ENCODE measurements around the gene LNP1.

Gene LNP1

GRCh38 chr3:100366424-100366823 lies 34.9 kb upstream of the LNP1 start:
- Histone ChIP-seq H3K4me1 (ENCODE audit: control insufficient read depth, insufficient read depth, low read length) (no peaks in the 10 kb centered on the region), H3K27me3 (ENCODE audit: control insufficient read depth, insufficient read depth, low read length) (no peaks in the 10 kb centered on the region), H3K36me3 (ENCODE audit: control insufficient read depth, insufficient read depth, low read length) (peaks cover 10% of the 10 kb centered on the region; the same call in 1 of the 2 replicates), H3K9me3 (ENCODE audit: control insufficient read depth, insufficient read depth, low read length) (no peaks in the 10 kb centered on the region), H3K4me3 (ENCODE audit: low read length) (no peak overlapping the region), H3K27ac (ENCODE audit: low read length) (no peak overlapping the region)
- no peak for DNase-seq (ENCODE audit: low read depth, low spot score)
- no CpG with 5 or more reads among the region's 2 CpGs for WGBS (ENCODE audit: insufficient coverage, insufficient read length)

- no peak for DNase-seq (ENCODE audit: low read depth, low spot score)
- Histone ChIP-seq H3K9me3 (ENCODE audit: control insufficient read depth, insufficient read depth, low read length) (no peaks in the 10 kb centered on the region), H3K27me3 (ENCODE audit: control insufficient read depth, insufficient read depth, low read length) (no peaks in the 10 kb centered on the region), H3K4me3 (ENCODE audit: low read length) (no peak overlapping the region), H3K27ac (ENCODE audit: low read length) (no peak overlapping the region), H3K4me1 (ENCODE audit: control insufficient read depth, insufficient read depth, low read length) (no peaks in the 10 kb centered on the region), H3K36me3 (ENCODE audit: control insufficient read depth, insufficient read depth, low read length) (peaks cover 9% of the 10 kb centered on the region; the same call in 1 of the 2 replicates)
- WGBS (ENCODE audit: insufficient coverage, insufficient read length): no CpG with 5 or more reads among the region's 8 CpGs
These were observed 32.9 kb upstream of the LNP1 start for GRCh38 chr3:100368441-100368840.

- no peak overlapping the region for H3K4me3 ChIP-seq (ENCODE audit: low read length)
- no peak overlapping the region for H3K27ac ChIP-seq (ENCODE audit: low read length)
- H3K9me3 ChIP-seq (ENCODE audit: control insufficient read depth, insufficient read depth, low read length): no peaks in the 10 kb centered on the region
- no CpG with 5 or more reads among the region's 1 CpG for WGBS (ENCODE audit: insufficient coverage, insufficient read length)
- H3K4me1 ChIP-seq (ENCODE audit: control insufficient read depth, insufficient read depth, low read length): no peaks in the 10 kb centered on the region
- peaks cover 9% of the 10 kb centered on the region; the same call in 1 of the 2 replicates for H3K36me3 ChIP-seq (ENCODE audit: control insufficient read depth, insufficient read depth, low read length)
- DNase-seq (ENCODE audit: low read depth, low spot score): no peak
- H3K27me3 ChIP-seq (ENCODE audit: control insufficient read depth, insufficient read depth, low read length): no peaks in the 10 kb centered on the region
These were observed 30.6 kb upstream of the LNP1 start for GRCh38 chr3:100370756-100371155.

- H3K36me3 ChIP-seq (ENCODE audit: control insufficient read depth, insufficient read depth, low read length): peaks cover 3% of the 10 kb centered on the region; the same call in 1 of the 2 replicates
- H3K4me3 ChIP-seq (ENCODE audit: low read length): no peak overlapping the region
- DNase-seq (ENCODE audit: low read depth, low spot score): no peak
- H3K9me3 ChIP-seq (ENCODE audit: control insufficient read depth, insufficient read depth, low read length): no peaks in the 10 kb centered on the region
- no peaks in the 10 kb centered on the region for H3K27me3 ChIP-seq (ENCODE audit: control insufficient read depth, insufficient read depth, low read length)
- no peak overlapping the region for H3K27ac ChIP-seq (ENCODE audit: low read length)
- H3K4me1 ChIP-seq (ENCODE audit: control insufficient read depth, insufficient read depth, low read length): no peaks in the 10 kb centered on the region
These were observed 26.8 kb upstream of the LNP1 start for GRCh38 chr3:100374521-100374920.

GRCh38 chr3:100376301-100376700 lies 25.0 kb upstream of the LNP1 start:
- Histone ChIP-seq H3K36me3 (ENCODE audit: control insufficient read depth, insufficient read depth, low read length) (peaks cover 3% of the 10 kb centered on the region; the same call in 1 of the 2 replicates), H3K27ac (ENCODE audit: low read length) (no peak overlapping the region), H3K4me3 (ENCODE audit: low read length) (no peak overlapping the region), H3K9me3 (ENCODE audit: control insufficient read depth, insufficient read depth, low read length) (no peaks in the 10 kb centered on the region), H3K27me3 (ENCODE audit: control insufficient read depth, insufficient read depth, low read length) (no peaks in the 10 kb centered on the region), H3K4me1 (ENCODE audit: control insufficient read depth, insufficient read depth, low read length) (no peaks in the 10 kb centered on the region)
- DNase-seq (ENCODE audit: low read depth, low spot score): no peak
- WGBS (ENCODE audit: insufficient coverage, insufficient read length): no CpG with 5 or more reads among the region's 4 CpGs

- no peak overlapping the region for H3K4me3 ChIP-seq (ENCODE audit: low read length)
- H3K4me1 ChIP-seq (ENCODE audit: control insufficient read depth, insufficient read depth, low read length): no peaks in the 10 kb centered on the region
- no peak overlapping the region for H3K27ac ChIP-seq (ENCODE audit: low read length)
- no CpG with 5 or more reads among the region's 8 CpGs for WGBS (ENCODE audit: insufficient coverage, insufficient read length)
- no peaks in the 10 kb centered on the region for H3K27me3 ChIP-seq (ENCODE audit: control insufficient read depth, insufficient read depth, low read length)
- H3K9me3 ChIP-seq (ENCODE audit: control insufficient read depth, insufficient read depth, low read length): no peaks in the 10 kb centered on the region
- no peak for DNase-seq (ENCODE audit: low read depth, low spot score)
- no peaks in the 10 kb centered on the region; the same call in 1 of the 2 replicates for H3K36me3 ChIP-seq (ENCODE audit: control insufficient read depth, insufficient read depth, low read length)
These were observed 16.4 kb upstream of the LNP1 start for GRCh38 chr3:100384733-100385525.

GRCh38 chr3:100386437-100387074 lies 14.8 kb upstream of the LNP1 start:
- H3K4me1 ChIP-seq (ENCODE audit: control insufficient read depth, insufficient read depth, low read length): no peaks in the 10 kb centered on the region
- no peak for DNase-seq (ENCODE audit: low read depth, low spot score)
- H3K27me3 ChIP-seq (ENCODE audit: control insufficient read depth, insufficient read depth, low read length): no peaks in the 10 kb centered on the region
- H3K27ac ChIP-seq (ENCODE audit: low read length): no peak overlapping the region
- no peaks in the 10 kb centered on the region; the same call in 1 of the 2 replicates for H3K36me3 ChIP-seq (ENCODE audit: control insufficient read depth, insufficient read depth, low read length)
- H3K9me3 ChIP-seq (ENCODE audit: control insufficient read depth, insufficient read depth, low read length): no peaks in the 10 kb centered on the region
- H3K4me3 ChIP-seq (ENCODE audit: low read length): no peak overlapping the region

- no peak overlapping the region for H3K27ac ChIP-seq (ENCODE audit: low read length)
- no peak overlapping the region for H3K4me3 ChIP-seq (ENCODE audit: low read length)
- H3K27me3 ChIP-seq (ENCODE audit: control insufficient read depth, insufficient read depth, low read length): no peaks in the 10 kb centered on the region
- H3K9me3 ChIP-seq (ENCODE audit: control insufficient read depth, insufficient read depth, low read length): no peaks in the 10 kb centered on the region
- WGBS (ENCODE audit: insufficient coverage, insufficient read length): no CpG with 5 or more reads among the region's 1 CpG
- DNase-seq (ENCODE audit: low read depth, low spot score): no peak
- H3K4me1 ChIP-seq (ENCODE audit: control insufficient read depth, insufficient read depth, low read length): no peaks in the 10 kb centered on the region
- H3K36me3 ChIP-seq (ENCODE audit: control insufficient read depth, insufficient read depth, low read length): no peaks in the 10 kb centered on the region; the same call in 1 of the 2 replicates
These were observed 12.3 kb upstream of the LNP1 start for GRCh38 chr3:100389025-100389424.

GRCh38 chr3:100395679-100396431 lies 5.5 kb upstream of the LNP1 start:
- Histone ChIP-seq H3K27me3 (ENCODE audit: control insufficient read depth, insufficient read depth, low read length) (no peaks in the 10 kb centered on the region), H3K4me1 (ENCODE audit: control insufficient read depth, insufficient read depth, low read length) (peaks cover 2% of the 10 kb centered on the region; the same call in 1 of the 2 replicates), H3K4me3 (ENCODE audit: low read length) (no peak overlapping the region), H3K9me3 (ENCODE audit: control insufficient read depth, insufficient read depth, low read length) (no peaks in the 10 kb centered on the region), H3K36me3 (ENCODE audit: control insufficient read depth, insufficient read depth, low read length) (no peaks in the 10 kb centered on the region), H3K27ac (ENCODE audit: low read length) (no peak overlapping the region)
- DNase-seq (ENCODE audit: low read depth, low spot score): no peak
- no CpG with 5 or more reads among the region's 2 CpGs for WGBS (ENCODE audit: insufficient coverage, insufficient read length)

GRCh38 chr3:100396967-100397366 lies 4.4 kb upstream of the LNP1 start:
- WGBS (ENCODE audit: insufficient coverage, insufficient read length): no CpG with 5 or more reads among the region's 2 CpGs
- H3K4me3 ChIP-seq (ENCODE audit: low read length): no peak overlapping the region
- no peak for DNase-seq (ENCODE audit: low read depth, low spot score)
- H3K9me3 ChIP-seq (ENCODE audit: control insufficient read depth, insufficient read depth, low read length): no peaks in the 10 kb centered on the region
- H3K36me3 ChIP-seq (ENCODE audit: control insufficient read depth, insufficient read depth, low read length): no peaks in the 10 kb centered on the region
- peaks cover 2% of the 10 kb centered on the region; the same call in 1 of the 2 replicates for H3K4me1 ChIP-seq (ENCODE audit: control insufficient read depth, insufficient read depth, low read length)
- H3K27ac ChIP-seq (ENCODE audit: low read length): no peak overlapping the region
- H3K27me3 ChIP-seq (ENCODE audit: control insufficient read depth, insufficient read depth, low read length): no peaks in the 10 kb centered on the region

All from iPS DF 6.9 (cell line).